NCI-H748 treated with DMSO at 0.1 percent for 48 hours (cell line): ENCODE results near the gene NUDT9.
"Not testable (repeated sequence)": the region's sequence is repeated elsewhere in the genome, so short reads cannot be mapped to it uniquely, and the experiment has no call there.

Source experiments
- DNase-seq: peaks from one replicate; lab custom pipeline; 2025; lab: John Stamatoyannopoulos, UW

Gene NUDT9

GRCh38 chr4:87409420-87409939 is 12.9 kb upstream of the NUDT9 start:
- DNase-seq, result no peak

- DNase-seq, result no peak
Measured at GRCh38 chr4:87410157-87410556, 12.2 kb upstream of the NUDT9 start.

GRCh38 chr4:87410679-87411078 is 11.7 kb upstream of the NUDT9 start:
- DNase-seq, result no peak

- DNase-seq, result no peak
Measured at GRCh38 chr4:87414816-87415215, 7.6 kb upstream of the NUDT9 start.

GRCh38 chr4:87416965-87417364 is 5.4 kb upstream of the NUDT9 start:
- no peak for DNase-seq

GRCh38 chr4:87418410-87418809 is 4.0 kb upstream of the NUDT9 start:
- not testable (repeated sequence) for DNase-seq

- peak; percentile 1 for DNase-seq
Measured at GRCh38 chr4:87419578-87420249, 2.7 kb upstream of the NUDT9 start.

- no peak for DNase-seq
Measured at GRCh38 chr4:87420276-87420830, 2.0 kb upstream of the NUDT9 start.

GRCh38 chr4:87423317-87424098 is 1.1 kb downstream of the NUDT9 start:
- DNase-seq, result peak; percentile 1

- not testable (repeated sequence) for DNase-seq
Measured at GRCh38 chr4:87424099-87424543, 1.7 kb downstream of the NUDT9 start.

GRCh38 chr4:87425711-87426110 is 3.3 kb downstream of the NUDT9 start:
- no peak for DNase-seq

- no peak for DNase-seq
Measured at GRCh38 chr4:87426865-87427517, 4.6 kb downstream of the NUDT9 start.

GRCh38 chr4:87427518-87427868 is 5.1 kb downstream of the NUDT9 start:
- DNase-seq, result no peak

- no peak for DNase-seq
Measured at GRCh38 chr4:87428979-87429378, 6.6 kb downstream of the NUDT9 start.

- DNase-seq, result no peak
Measured at GRCh38 chr4:87430038-87430437, 7.7 kb downstream of the NUDT9 start.

GRCh38 chr4:87433342-87433741 is 11.0 kb downstream of the NUDT9 start:
- no peak for DNase-seq

- DNase-seq, result no peak
Measured at GRCh38 chr4:87442889-87443288, 20.5 kb downstream of the NUDT9 start.

GRCh38 chr4:87444741-87445140 is 22.4 kb downstream of the NUDT9 start:
- DNase-seq, result no peak

- DNase-seq, result no peak
Measured at GRCh38 chr4:87445964-87446363, 23.6 kb downstream of the NUDT9 start.

GRCh38 chr4:87446375-87446774 is 24.0 kb downstream of the NUDT9 start:
- not testable (repeated sequence) for DNase-seq

GRCh38 chr4:87451537-87451936 is 29.2 kb downstream of the NUDT9 start:
- DNase-seq, result no peak

- no peak for DNase-seq
Measured at GRCh38 chr4:87458913-87459312, 36.5 kb downstream of the NUDT9 start.
